Measurements from ENCODE around the gene FLVCR1.

- TF ChIP-seq ZNF347 (CRISPR knock-in tag; IDR thresholded peaks at IDR 0.05; ENCODE audit: low read depth) = no peak
- TF ChIP-seq NR2C2 (CRISPR knock-in tag; IDR thresholded peaks at IDR 0.05) = no peak
- TF ChIP-seq NR2C2 (tag; IDR thresholded peaks at IDR 0.05) = no peak
- no peak for TF ChIP-seq CC2D1A (IDR thresholded peaks at IDR 0.05)
- TF ChIP-seq SIN3B (IDR thresholded peaks at IDR 0.05; ENCODE audit: low read depth) = no peak
- TF ChIP-seq ZBED1 (IDR thresholded peaks at IDR 0.05) = no peak
Measured at GRCh38 chr1:212899845-212900244, 41.8 kb downstream of the FLVCR1 start.
